PC-3 (cell line): ENCODE data around the gene SCGB1D1. TPM values are rescaled to one million over a fixed set of nuclear protein-coding genes. Genes with fewer than 3 reads are reported as not detected.
A peak's percentile ranks its signal among the peaks of the same experiment; 100 is the strongest.

ENCODE experiments used
- ATAC-seq: fragments of 200-7000 bp; cut with Tn5 transposase; 2 replicates; pipeline ENCODE4 v1.9.1; 2020; ENCODE audit warnings: mild to moderate bottlenecking, moderate library complexity
- BruUV-seq: library from RNA; stranded (reverse); fragments of 400-500 nt; replicated peaks from 2 replicates; lab custom pipeline; 2021; lab: Mats Ljungman, UMichigan
- CTCF ChIA-PET: fragments of 300-600 bp; sonication (Branson Sonifier 250); formaldehyde crosslinking; loops from one replicate; lab custom pipeline; 2022; ENCODE audit warnings: antibody characterized with exemption; lab: Charles Lee
- POLR2A ChIA-PET: fragments of 300-600 bp; sonication (Branson Sonifier 250); formaldehyde crosslinking; loops from one replicate; lab custom pipeline; 2022; ENCODE audit warnings: antibody characterized with exemption; ENCODE audit not compliant: unreplicated experiment; lab: Charles Lee
- DNase-seq: peaks from one replicate; pipeline ENCODE4 v3.0.0-alpha.2; 2015
- H2AFZ ChIP-seq: fragments of 300-600 bp; sonication (generic); 2 replicates; pipeline ENCODE4 v1.6.0; 2016; ENCODE audit warnings: antibody characterized with exemption, low read length
- H3F3A ChIP-seq: fragments of 300-600 bp; sonication (generic); one replicate; pipeline ENCODE4 v1.6.0; 2017; ENCODE audit warnings: antibody characterized with exemption, low read length, control low read depth, mild to moderate bottlenecking; ENCODE audit not compliant: unreplicated experiment
- H3K27ac ChIP-seq: fragments of 300-600 bp; sonication (generic); 2 replicates; pipeline ENCODE4 v1.5.1; 2016; ENCODE audit warnings: mild to moderate bottlenecking, low read length
- H3K27me3 ChIP-seq: fragments of 300-600 bp; sonication (generic); 2 replicates; pipeline ENCODE4 v1.6.1; 2016; ENCODE audit warnings: low read length, mixed read lengths
- H3K36me3 ChIP-seq: fragments of 300-600 bp; sonication (generic); 2 replicates; pipeline ENCODE4 v1.6.1; 2016; ENCODE audit warnings: low read depth, mixed run types, low read length, mixed read lengths
- H3K4me1 ChIP-seq: fragments of 300-600 bp; sonication (generic); 2 replicates; pipeline ENCODE4 v1.5.1; 2016; ENCODE audit warnings: low read length; ENCODE audit not compliant: insufficient read depth
- H3K4me2 ChIP-seq: fragments of 300-600 bp; sonication (generic); 2 replicates; pipeline ENCODE4 v1.6.0; 2016; ENCODE audit warnings: low read length
- H3K4me3 ChIP-seq: fragments of 300-600 bp; sonication (generic); 2 replicates; pipeline ENCODE4 v1.5.1; 2016; ENCODE audit warnings: mild to moderate bottlenecking, low read length, mixed read lengths
- H3K79me2 ChIP-seq: fragments of 300-600 bp; sonication (generic); 2 replicates; pipeline ENCODE4 v1.6.1; 2017; ENCODE audit warnings: low read length, mixed read lengths
- H3K9ac ChIP-seq: fragments of 300-600 bp; sonication (generic); 2 replicates; pipeline ENCODE4 v1.6.0; 2016; ENCODE audit warnings: mild to moderate bottlenecking, low read length
- H3K9me2 ChIP-seq: fragments of 300-600 bp; sonication (generic); replicated peaks from 2 replicates; pipeline ENCODE4 v1.6.1; 2016; ENCODE audit warnings: mixed run types, low read length, mixed read lengths
- H3K9me3 ChIP-seq: fragments of 300-600 bp; sonication (generic); 2 replicates; pipeline ENCODE4 v1.6.1; 2016; ENCODE audit warnings: low read length, mixed read lengths
- H4K20me1 ChIP-seq: fragments of 300-600 bp; sonication (generic); 2 replicates; pipeline ENCODE4 v1.6.1; 2016; ENCODE audit warnings: low read length, mixed read lengths
- EZH2 ChIP-seq: fragments of 300-600 bp; sonication (generic); IDR thresholded peaks from one replicate; pipeline ENCODE4 v1.6.1; 2017; ENCODE audit warnings: antibody characterized with exemption, mild to moderate bottlenecking, low read length; ENCODE audit not compliant: unreplicated experiment
- EZH2phosphoT487 ChIP-seq: fragments of 300-600 bp; sonication (generic); IDR thresholded peaks from 2 replicates; pipeline ENCODE4 v1.6.1; 2018; ENCODE audit warnings: mild to moderate bottlenecking, antibody characterized with exemption, low read length, borderline replicate concordance
- intact Hi-C: fragments of 100-400 bp; cut with micrococcal nuclease; formaldehyde crosslinking; loops from 2 replicates; pipeline ENCODE4 v1.9.0; 2023
- total RNA-seq: library from RNA; depleted of rRNA; stranded (reverse); fragments of >200 nt; gene quantifications from 2 replicates; pipeline ENCODE4 v1.2.3, GENCODE V29; 2014
- TF ChIP-seq, protein P1 (sequence below): fragments of 300-600 bp; sonication (generic); conservative IDR thresholded peaks from 2 replicates; pipeline ENCODE4 v1.5.1; 2017; ENCODE audit warnings: antibody characterized with exemption, low read depth, mild to moderate bottlenecking, low read length

The SCGB1D1 gene
- total RNA-seq, 1 experiment from 2014 or later = not detected

DNA sequence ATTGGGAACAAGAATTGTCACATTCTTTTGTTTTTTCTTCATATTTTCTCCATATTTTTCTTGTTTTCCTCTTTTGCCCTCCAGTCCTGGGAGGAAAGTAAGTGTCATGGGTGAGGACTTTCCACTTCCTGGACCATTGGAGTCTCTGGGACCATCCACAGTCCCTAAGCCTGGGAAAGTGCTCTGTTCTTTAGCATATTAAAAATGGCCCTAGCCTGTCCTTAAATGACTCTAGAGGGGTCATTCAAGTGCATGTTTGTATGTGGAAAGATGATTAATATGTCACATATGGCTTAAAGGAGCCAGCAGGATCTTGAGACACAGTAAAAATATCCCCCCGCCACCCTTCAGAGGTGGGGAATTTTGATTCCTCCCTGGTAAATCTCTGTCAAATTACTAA, 20.1 kb upstream of the SCGB1D1 start:
- Histone ChIP-seq H3K9me3 (no peaks in the 10 kb centered on the region), H3K4me2 (no peak overlapping the region), H3K4me1 (0 out of 2 replicates have a peak, but pooled peaks cover 4% of the 10 kb centered on the region), H3K36me3 (no peaks in the 10 kb centered on the region), H2AFZ (no peak overlapping the region), H3K4me3 (no peak overlapping the region), H3K27me3 (peaks cover 74% of the 10 kb centered on the region), H4K20me1 (no peaks in the 10 kb centered on the region), H3K79me2 (no peaks in the 10 kb centered on the region), H3K9ac (no peak overlapping the region), H3K9me2 (no peaks in the 10 kb centered on the region), H3K27ac (no peak overlapping the region), H3F3A (no peaks in the 10 kb centered on the region)
- intact Hi-C loops = loop anchor here (5.0 kb wide), 1 partner anchor 207 kb away; no protein-coding TSS in a partner anchor
- ATAC-seq (no peak), DNase-seq (no peak)
- POLR2A ChIA-PET = no interaction called here
- TF ChIP-seq EZH2phosphoT487 (no peak), EZH2 (no peak)
- TF ChIP-seq, protein P1, sequence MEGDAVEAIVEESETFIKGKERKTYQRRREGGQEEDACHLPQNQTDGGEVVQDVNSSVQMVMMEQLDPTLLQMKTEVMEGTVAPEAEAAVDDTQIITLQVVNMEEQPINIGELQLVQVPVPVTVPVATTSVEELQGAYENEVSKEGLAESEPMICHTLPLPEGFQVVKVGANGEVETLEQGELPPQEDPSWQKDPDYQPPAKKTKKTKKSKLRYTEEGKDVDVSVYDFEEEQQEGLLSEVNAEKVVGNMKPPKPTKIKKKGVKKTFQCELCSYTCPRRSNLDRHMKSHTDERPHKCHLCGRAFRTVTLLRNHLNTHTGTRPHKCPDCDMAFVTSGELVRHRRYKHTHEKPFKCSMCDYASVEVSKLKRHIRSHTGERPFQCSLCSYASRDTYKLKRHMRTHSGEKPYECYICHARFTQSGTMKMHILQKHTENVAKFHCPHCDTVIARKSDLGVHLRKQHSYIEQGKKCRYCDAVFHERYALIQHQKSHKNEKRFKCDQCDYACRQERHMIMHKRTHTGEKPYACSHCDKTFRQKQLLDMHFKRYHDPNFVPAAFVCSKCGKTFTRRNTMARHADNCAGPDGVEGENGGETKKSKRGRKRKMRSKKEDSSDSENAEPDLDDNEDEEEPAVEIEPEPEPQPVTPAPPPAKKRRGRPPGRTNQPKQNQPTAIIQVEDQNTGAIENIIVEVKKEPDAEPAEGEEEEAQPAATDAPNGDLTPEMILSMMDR = no peak
- CTCF ChIA-PET = no interaction called here
- BruUV-seq = no TSS peak

DNA sequence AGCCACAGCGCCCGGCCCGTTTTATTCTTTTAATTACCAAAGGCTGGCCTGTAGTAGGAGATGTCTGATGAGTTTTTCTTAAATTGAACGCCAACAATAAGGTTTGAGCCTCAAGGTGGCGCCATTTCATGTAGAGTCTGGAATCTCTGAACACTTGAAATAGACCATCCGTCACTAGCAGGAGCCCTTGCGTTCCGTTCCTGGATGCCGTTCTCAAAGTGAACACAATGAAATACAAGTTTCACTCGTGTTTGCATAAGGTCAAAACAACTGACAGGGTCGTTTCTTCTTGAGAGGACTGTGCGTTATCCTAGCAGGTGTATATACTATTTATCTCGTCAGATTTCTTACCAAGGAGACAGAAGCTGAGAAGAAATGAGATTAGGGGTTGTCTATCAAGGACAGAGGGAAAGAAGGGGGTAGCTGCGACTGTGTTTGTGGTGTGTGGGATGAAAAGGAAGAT, 18.7 kb upstream of the SCGB1D1 start:
- Histone ChIP-seq H3K9me2 (no peaks in the 10 kb centered on the region), H3F3A (no peaks in the 10 kb centered on the region), H3K4me2 (peak overlapping the region; percentile 74), H3K9ac (no peak overlapping the region), H3K27ac (no peak overlapping the region), H3K36me3 (no peaks in the 10 kb centered on the region), H3K4me3 (peak overlapping the region; percentile 49), H2AFZ (peak overlapping the region; percentile 65), H3K79me2 (no peaks in the 10 kb centered on the region), H3K4me1 (0 out of 2 replicates have a peak, but pooled peaks cover 4% of the 10 kb centered on the region), H3K9me3 (no peaks in the 10 kb centered on the region), H4K20me1 (no peaks in the 10 kb centered on the region), H3K27me3 (peaks cover 73% of the 10 kb centered on the region)
- ATAC-seq (peak; percentile 90), DNase-seq (peak; percentile 96)
- CTCF ChIA-PET = interaction anchor here (0.7 kb wide), 1 partner anchor 39 kb away, joined by 12 read pairs; no protein-coding TSS in a partner anchor
- POLR2A ChIA-PET = no interaction called here
- no TSS peak for BruUV-seq
- TF ChIP-seq EZH2 = no peak
- TF ChIP-seq EZH2phosphoT487 = no peak
- TF ChIP-seq, protein P1 = peak; percentile 91
- intact Hi-C loops = loop anchor here (1.0 to 5.0 kb wide), 3 partner anchors 37 to 206 kb away; partner anchors contain the start of gene SCGB2A1

GRCh38 chr11:62172294-62172693, 17.7 kb upstream of the SCGB1D1 start:
- Histone ChIP-seq H3K4me2 (no peak overlapping the region), H3K4me1 (0 out of 2 replicates have a peak, but pooled peaks cover 4% of the 10 kb centered on the region), H3K27me3 (peaks cover 72% of the 10 kb centered on the region), H3K36me3 (no peaks in the 10 kb centered on the region), H3K79me2 (no peaks in the 10 kb centered on the region), H2AFZ (no peak overlapping the region), H3K9me3 (no peaks in the 10 kb centered on the region), H3K9me2 (no peaks in the 10 kb centered on the region), H3K4me3 (no peak overlapping the region), H4K20me1 (no peaks in the 10 kb centered on the region), H3K27ac (no peak overlapping the region), H3K9ac (no peak overlapping the region), H3F3A (no peaks in the 10 kb centered on the region)
- CTCF ChIA-PET = interaction anchor here (0.6 kb wide), 1 partner anchor 64 kb away, joined by 3 read pairs; no protein-coding TSS in a partner anchor
- ATAC-seq (no peak), DNase-seq (no peak)
- no peak for TF ChIP-seq EZH2
- TF ChIP-seq, protein P1 = no peak
- no peak for TF ChIP-seq EZH2phosphoT487
- intact Hi-C loops = loop anchor here (5.0 kb wide), 1 partner anchor 205 kb away; no protein-coding TSS in a partner anchor
- POLR2A ChIA-PET = no interaction called here
- no TSS peak for BruUV-seq
